ENCODE data around the gene CFAP210. TPM values are rescaled to one million over a fixed set of nuclear protein-coding genes. Genes with fewer than 3 reads are reported as not detected.

Gene CFAP210
- total RNA-seq, 2 donors from 2014 or later: 0.70 to 1.9 TPM

DNA sequence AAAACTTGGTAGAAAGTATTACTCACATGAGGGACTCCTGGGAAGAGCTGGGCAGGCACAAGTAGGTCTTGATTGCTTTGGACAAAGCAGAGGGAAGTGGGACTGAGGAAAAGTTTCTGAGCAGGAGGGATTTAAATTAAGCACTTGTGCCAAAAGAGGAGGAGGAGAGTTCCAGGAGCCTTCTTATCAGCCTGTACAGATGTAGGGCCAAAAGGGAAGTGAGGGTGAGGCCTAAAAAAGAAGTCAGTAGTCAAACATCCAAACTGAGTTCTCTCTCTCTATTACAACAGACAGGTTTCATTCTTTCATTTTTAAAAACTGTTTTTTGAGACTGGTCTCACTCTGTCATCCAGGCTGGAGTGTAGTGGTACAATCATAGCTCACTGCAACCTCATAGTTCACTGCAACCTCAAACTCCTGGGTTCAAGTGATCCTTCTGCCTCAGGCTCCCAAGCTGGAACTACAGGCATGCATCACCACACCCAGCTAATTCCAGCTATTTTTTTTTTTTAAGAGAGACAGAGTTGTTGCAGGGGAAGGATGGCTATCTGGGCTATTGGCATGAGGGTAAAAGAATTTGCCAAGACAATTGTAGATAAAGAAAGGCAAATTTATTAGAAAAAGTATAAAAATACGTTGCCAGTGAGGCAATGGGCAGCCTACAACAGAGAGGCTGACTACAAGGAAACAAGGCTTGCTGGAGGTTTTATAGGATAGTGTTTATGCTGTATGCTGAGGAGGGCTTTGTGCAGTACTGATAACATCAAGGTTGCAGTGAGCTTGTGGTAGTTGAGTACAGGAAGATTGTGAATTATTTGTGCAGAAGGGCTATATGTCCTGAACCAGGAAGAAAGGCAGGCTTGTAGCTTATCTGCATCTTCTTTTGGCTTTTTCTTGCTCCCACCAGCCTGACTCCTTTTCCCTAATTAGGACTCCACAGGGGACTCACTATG is 29.0 kb downstream of the CFAP210 start:
- H3K27ac ChIP-seq (ENCODE audit: low read depth, low read length): no peak overlapping the region
- no peaks in the 10 kb centered on the region for H3K9me3 ChIP-seq (ENCODE audit: control insufficient read depth, low read length)
- H3K27me3 ChIP-seq (ENCODE audit: control insufficient read depth, insufficient read depth, low read length, poor library complexity, severe bottlenecking): peaks cover 68% of the 10 kb centered on the region
- H3K4me3 ChIP-seq (ENCODE audit: low read length): no peak overlapping the region
- Mint-ChIP-seq H3K27me3 (ENCODE audit: insufficient read depth) (peaks cover 15% of the 10 kb centered on the region), H3K36me3 (ENCODE audit: low read depth) (no peaks in the 10 kb centered on the region), H3K9me3 (no peaks in the 10 kb centered on the region), H3K4me1 (no peaks in the 10 kb centered on the region), H3K27ac (no peak overlapping the region), H3K4me3 (no peak overlapping the region)
- H3K4me1 ChIP-seq (ENCODE audit: control insufficient read depth, insufficient read depth, low read length): no peaks in the 10 kb centered on the region
- no peaks in the 10 kb centered on the region for H3K36me3 ChIP-seq (ENCODE audit: control insufficient read depth, insufficient read depth, low read length)
- DNase-seq: no peak
- TF ChIP-seq, protein P1, sequence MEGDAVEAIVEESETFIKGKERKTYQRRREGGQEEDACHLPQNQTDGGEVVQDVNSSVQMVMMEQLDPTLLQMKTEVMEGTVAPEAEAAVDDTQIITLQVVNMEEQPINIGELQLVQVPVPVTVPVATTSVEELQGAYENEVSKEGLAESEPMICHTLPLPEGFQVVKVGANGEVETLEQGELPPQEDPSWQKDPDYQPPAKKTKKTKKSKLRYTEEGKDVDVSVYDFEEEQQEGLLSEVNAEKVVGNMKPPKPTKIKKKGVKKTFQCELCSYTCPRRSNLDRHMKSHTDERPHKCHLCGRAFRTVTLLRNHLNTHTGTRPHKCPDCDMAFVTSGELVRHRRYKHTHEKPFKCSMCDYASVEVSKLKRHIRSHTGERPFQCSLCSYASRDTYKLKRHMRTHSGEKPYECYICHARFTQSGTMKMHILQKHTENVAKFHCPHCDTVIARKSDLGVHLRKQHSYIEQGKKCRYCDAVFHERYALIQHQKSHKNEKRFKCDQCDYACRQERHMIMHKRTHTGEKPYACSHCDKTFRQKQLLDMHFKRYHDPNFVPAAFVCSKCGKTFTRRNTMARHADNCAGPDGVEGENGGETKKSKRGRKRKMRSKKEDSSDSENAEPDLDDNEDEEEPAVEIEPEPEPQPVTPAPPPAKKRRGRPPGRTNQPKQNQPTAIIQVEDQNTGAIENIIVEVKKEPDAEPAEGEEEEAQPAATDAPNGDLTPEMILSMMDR (conservative IDR thresholded peaks at IDR 0.05): no peak
- no peak overlapping the region for H3K9ac ChIP-seq (ENCODE audit: extremely low read depth, low read length, poor library complexity, severe bottlenecking)
- WGBS, 2 experiments (ENCODE audit: insufficient coverage in 1 of 2, insufficient read length in 1 of 2): 85% methylated on average over 1 of the region's 1 CpG

DNA sequence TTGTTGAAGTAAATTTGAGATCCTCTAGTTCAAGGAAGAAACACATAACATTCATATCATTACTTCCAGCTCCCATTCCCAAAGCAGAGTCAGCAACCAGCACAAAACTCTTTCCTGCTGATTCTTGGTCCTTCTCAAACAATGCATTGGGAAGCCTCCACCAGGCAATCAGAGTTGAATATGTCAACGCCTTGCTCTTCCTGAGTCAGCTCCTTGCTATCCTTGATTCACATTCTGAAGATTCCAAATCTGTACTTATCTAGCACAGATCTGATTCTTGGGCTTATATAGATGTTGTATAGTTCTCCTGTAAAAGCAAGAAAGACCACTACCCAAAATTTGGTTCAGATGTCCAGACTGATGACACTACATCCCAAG is 29.6 kb downstream of the CFAP210 start:
- TF ChIP-seq, protein P1 (conservative IDR thresholded peaks at IDR 0.05): no peak
- no peaks in the 10 kb centered on the region for H3K9me3 Mint-ChIP-seq
- no peak overlapping the region for H3K27ac Mint-ChIP-seq

DNA sequence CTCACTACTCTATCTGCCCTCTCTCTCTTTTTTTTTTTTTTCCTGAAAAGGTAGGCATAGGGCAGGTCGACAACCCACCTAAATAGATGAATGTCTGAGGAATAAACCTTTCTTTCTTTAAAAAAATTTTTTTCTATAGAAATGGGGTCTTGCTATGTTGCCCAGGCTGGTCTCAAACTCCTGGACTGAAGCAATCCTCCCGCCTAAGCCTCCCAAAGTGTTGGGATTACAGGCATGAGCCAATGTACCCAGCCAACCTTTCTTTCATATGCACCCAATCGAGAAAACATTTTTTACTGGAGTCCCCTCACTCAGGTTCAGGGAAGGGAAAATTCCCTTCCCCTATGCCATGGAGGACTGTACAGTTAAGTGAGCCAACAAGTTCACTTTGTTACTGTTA is 31.0 kb downstream of the CFAP210 start:
- 89 to 100% methylated on average over 2 of the region's 3 CpGs for WGBS, 2 experiments (ENCODE audit: insufficient coverage in 1 of 2, insufficient read length in 1 of 2)
- no peak for DNase-seq

More for the DNA sequence above, 29.6 kb downstream of the CFAP210 start:
- no peak overlapping the region for H3K27ac ChIP-seq (ENCODE audit: low read depth, low read length)
- 80 to 81% methylated on average over 1 of the region's 1 CpG for whole genome bisulfite sequencing, 2 experiments (ENCODE audit: insufficient coverage in 1 of 2, insufficient read length in 1 of 2)
- no peaks in the 10 kb centered on the region for H3K4me1 Mint-ChIP-seq
- no peaks in the 10 kb centered on the region for H3K36me3 Mint-ChIP-seq (ENCODE audit: low read depth)
- H3K4me1 ChIP-seq (ENCODE audit: control insufficient read depth, insufficient read depth, low read length): no peaks in the 10 kb centered on the region
- H3K27me3 Mint-ChIP-seq (ENCODE audit: insufficient read depth): peaks cover 15% of the 10 kb centered on the region
- no peaks in the 10 kb centered on the region for H3K9me3 ChIP-seq (ENCODE audit: control insufficient read depth, low read length)
- H3K27me3 ChIP-seq (ENCODE audit: control insufficient read depth, insufficient read depth, low read length, poor library complexity, severe bottlenecking): peaks cover 66% of the 10 kb centered on the region
- H3K36me3 ChIP-seq (ENCODE audit: control insufficient read depth, insufficient read depth, low read length): no peaks in the 10 kb centered on the region
- H3K4me3 ChIP-seq (ENCODE audit: low read length): no peak overlapping the region
- DNase-seq: no peak
- no peak overlapping the region for H3K9ac ChIP-seq (ENCODE audit: extremely low read depth, low read length, poor library complexity, severe bottlenecking)
- no peak overlapping the region for H3K4me3 Mint-ChIP-seq

More for the DNA sequence above, 31.0 kb downstream of the CFAP210 start:
- Histone ChIP-seq H3K36me3 (ENCODE audit: control insufficient read depth, insufficient read depth, low read length) (no peaks in the 10 kb centered on the region), H3K27ac (ENCODE audit: low read depth, low read length) (no peak overlapping the region), H3K9me3 (ENCODE audit: control insufficient read depth, low read length) (no peaks in the 10 kb centered on the region), H3K4me1 (ENCODE audit: control insufficient read depth, insufficient read depth, low read length) (no peaks in the 10 kb centered on the region), H3K27me3 (ENCODE audit: control insufficient read depth, insufficient read depth, low read length, poor library complexity, severe bottlenecking) (peaks cover 53% of the 10 kb centered on the region), H3K4me3 (ENCODE audit: low read length) (no peak overlapping the region), H3K9ac (ENCODE audit: extremely low read depth, low read length, poor library complexity, severe bottlenecking) (no peak overlapping the region)
- Mint-ChIP-seq H3K4me1 (no peaks in the 10 kb centered on the region), H3K27ac (no peak overlapping the region), H3K36me3 (ENCODE audit: low read depth) (no peaks in the 10 kb centered on the region), H3K27me3 (ENCODE audit: insufficient read depth) (peaks cover 12% of the 10 kb centered on the region), H3K4me3 (no peak overlapping the region), H3K9me3 (no peaks in the 10 kb centered on the region)
- TF ChIP-seq, protein P1 (conservative IDR thresholded peaks at IDR 0.05): no peak

All from endodermal cell (in vitro differentiated cells).